ENCODE measurements around the gene POTEB3.
"Not testable (repeated sequence)": the region's sequence is repeated elsewhere in the genome, so short reads cannot be mapped to it uniquely, and the experiment has no call there.

POTEB3 gene

DNA sequence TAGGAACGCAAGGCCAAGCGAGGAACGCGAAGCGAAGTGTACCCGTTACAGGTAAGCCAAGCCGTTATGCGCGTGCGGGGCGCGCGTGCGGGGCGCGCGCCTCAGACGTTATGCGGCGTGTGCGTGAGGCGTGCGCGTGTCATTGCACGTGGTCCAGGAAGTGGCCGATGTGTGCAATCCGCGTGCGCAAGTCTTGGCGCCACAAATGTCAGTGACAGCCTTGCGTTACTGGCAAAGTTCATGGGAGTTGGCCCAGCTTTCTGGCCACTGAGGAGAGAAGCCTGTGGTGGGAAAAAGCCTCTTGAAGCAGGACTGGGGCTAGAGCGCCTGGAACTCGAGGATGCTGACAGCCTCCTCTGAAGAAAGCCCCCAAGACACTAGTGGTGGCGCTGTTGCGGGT, at the start of gene POTEB3:
TSS of gene POTEB3 (minus strand) at position 101 of the 400 bp plus-strand sequence. CDS start 488 bp downstream, outside the sequence.
- DNase-seq (ENCODE audit: low spot score): not testable (repeated sequence)

DNA sequence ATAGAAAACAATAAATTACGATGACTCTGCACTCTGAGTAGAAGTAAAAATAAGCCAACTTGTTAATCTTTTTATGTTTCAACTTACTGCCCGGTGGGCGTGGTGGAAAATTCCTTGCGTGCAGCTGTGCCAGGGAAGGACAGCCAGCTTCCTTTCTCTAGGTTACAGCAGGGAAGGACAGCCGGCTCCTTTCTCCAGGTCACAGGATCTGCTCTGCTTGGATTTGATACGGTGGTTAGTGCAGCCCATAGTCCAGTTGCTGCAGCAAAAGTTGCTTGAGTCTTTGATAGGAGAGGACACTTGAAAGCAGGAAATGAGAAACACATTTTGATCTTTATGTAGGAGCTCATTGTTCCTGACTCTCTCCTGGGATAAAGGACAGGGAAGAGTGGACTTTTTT, 13.4 kb upstream of the POTEB3 start:
- DNase-seq (ENCODE audit: low spot score): not testable (repeated sequence)

DNA sequence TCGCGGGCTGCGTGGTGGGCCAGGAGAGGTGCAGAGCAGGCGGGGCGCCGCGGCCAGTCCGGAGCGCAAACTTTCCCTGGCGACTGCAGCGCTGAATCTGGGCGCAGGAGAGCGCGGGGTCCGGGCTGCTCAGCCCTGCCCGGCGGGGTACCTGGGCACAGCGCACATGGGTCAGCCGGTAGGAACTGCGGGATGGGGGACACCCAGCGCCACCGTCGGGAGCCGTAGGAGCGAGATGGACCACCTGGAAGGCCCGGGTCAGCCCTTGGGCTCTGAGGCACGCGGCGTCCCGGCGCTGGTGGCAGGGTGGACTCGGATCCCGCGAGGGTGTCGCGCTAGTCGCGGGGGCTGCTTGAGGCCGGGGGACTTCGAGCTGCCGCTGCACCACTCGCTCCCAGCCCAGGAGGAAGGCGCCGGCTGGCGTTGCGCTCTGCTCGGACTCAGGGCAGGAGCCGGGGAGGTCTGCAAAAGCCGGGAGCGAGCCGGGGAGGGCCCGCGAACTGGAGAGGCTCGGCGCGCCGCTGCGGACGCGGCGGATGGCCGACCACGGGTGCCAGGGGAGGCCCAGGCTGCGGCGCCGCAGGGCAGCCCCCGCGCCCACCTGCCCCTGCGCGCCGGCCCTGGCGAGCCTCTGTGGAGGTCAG, 11.7 kb upstream of the POTEB3 start:
- not testable (repeated sequence) for DNase-seq (ENCODE audit: low spot score)

DNA sequence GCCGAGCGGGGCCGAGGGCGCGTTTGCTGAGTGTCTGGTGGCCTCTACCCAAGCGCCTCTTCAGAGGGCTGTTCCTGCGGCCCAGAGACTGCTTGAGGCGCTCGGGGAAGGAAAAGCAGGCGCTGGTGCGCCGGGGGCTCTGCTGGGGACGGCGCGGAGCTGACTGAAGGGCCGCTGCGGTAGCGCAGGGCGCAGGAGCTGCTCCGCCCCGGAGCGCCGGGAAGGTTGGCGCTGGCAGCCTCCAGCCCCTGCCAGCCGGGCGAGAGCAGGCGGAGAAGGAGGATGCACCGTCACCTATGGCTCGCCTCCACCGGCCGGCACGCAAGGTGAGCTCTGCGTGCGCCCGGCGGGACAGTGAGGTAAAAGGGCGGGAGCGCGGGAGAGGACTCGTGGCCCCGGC, 11.2 kb upstream of the POTEB3 start:
- not testable (repeated sequence) for DNase-seq (ENCODE audit: low spot score)

DNA sequence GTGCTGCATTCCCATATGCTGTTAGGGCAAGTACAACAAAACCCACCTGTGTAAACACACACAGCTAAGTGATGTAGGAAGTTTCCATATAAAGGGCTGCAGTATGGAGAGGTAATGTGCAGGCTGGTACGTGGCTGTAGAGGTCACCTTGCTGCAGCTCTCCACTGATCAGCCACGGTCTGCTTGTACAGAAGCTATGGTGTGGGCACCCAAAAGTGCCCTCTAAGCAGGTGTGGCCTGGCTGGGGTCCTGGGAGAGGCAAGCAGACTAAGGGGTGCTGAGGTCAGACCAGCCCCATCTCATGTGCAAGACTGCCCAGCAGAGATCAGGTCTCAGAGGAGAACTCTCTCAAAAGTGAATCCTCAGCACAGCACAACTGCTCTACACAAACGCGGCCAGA, 32.9 kb downstream of the POTEB3 start:
- not testable (repeated sequence) for DNase-seq (ENCODE audit: low spot score)

DNA sequence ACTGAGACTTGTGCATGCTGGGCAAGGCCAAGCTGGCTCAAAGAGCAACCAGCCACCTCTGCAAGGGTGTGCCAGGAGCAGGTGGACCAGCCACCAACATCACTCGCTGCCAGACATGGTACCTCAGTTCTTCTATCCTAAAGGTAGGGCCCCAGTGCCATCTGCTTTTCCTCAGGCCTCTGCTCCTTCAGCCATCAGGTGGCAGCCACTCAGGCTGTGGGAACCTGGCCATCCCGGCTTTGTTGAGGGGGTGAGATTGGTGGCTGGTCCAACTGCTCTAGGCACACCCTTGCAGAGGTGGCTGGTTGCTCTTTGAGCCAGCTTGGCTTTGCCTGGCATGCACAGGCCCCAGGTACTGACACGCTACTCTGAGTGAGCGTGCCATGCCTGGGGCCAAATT, 38.8 kb downstream of the POTEB3 start:
- not testable (repeated sequence) for DNase-seq (ENCODE audit: low spot score)

DNA sequence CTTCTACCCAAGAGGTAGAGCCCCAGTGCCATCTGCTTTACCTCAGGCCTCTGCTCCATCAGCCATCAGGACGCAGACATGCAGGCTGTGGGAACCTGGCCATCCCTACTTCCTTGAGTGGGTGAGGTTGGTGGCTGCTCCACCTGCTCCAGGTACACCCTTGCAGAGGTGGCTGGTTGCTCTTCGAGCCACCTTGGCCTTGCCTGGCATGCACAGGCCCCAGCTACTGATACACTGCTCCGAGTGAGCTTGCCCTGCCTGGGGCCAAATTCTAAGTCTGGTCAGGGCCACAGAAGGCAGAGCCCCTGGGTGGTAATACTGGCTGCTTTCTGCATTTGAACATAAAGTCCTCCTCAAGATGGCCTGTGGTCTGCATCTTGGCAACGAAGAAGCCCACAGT, 41.2 kb downstream of the POTEB3 start:
- not testable (repeated sequence) for DNase-seq (ENCODE audit: low spot score)

DNA sequence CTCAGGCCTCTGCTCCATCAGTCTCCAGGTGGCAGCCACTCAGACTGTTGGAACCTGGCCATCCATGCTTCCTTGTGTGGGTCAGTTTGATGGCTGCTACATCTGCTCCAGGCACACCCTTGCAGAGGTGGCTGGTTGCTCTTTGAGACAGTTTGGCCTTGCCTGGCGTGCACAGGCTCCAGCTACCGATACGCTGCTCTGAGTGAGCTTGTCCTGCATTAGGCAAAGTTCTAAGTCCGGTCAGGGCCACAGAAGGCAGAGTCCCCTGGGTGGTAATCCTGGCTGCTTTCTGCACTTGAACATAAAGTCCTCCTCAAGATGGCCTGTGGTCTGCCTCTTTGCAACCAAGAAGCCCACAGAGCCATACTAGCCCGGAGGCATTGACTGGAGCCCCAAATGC, 41.8 kb downstream of the POTEB3 start:
- DNase-seq (ENCODE audit: low spot score): not testable (repeated sequence)

DNA sequence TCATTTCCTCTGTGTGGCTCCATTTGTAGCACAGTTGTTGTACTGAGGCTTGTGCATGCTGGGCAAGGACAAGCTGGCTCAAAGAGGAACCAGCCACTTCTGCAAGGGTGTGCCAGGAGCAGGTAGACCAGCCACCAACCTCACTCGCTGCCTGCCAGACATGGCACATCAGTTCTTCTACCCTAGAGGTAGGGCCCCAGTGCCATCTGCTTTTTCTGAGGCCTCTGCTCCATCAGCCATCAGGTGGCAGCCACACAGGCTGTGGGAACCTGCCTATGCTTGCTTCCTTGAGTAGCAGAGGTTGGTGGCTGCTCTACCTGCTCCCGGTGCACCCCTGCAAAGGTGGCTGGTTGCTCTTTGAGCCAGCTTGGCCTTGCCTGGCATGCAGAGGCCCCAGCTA, 42.6 kb downstream of the POTEB3 start:
- not testable (repeated sequence) for DNase-seq (ENCODE audit: low spot score)

DNA sequence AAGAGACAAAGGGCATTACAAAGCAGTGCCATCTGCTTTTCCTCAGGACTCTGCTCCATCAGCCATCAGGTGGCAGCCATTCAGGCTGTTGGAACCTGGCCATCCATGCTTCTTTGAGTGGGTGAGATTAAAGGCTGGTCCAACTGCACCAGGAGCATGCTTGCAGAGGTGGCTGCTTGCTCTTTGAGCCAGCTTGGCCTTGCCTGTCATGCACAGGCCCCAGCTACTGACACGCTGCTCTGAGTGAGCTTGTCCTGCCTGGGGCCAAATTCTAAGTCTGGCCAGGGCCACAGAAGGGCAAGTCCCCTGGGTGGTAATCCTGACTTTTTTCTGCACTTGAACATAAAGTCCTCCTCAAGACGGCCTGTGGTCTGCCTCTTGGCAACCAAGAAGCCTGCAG, 43.1 kb downstream of the POTEB3 start:
- not testable (repeated sequence) for DNase-seq (ENCODE audit: low spot score)

DNA sequence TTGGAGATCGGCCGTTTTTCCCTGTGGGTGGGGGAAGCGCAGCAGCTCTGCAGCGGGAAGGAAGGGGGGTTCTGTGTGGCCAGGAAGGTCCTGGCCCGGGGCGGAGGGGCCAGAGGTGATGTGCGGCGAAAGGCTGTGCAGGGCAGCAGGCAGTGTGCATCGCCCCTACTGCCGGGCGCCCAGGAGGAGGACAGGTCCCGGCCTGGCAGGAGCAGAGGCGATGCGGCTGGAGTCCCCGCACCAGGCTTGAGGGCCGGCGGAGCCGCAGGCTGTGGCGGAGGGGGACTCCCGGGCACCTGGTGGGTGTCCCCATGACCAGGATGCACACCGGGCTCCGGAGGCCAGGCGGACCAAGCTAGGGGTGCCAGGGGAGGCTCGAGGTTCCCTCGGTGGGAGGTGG, 54.3 kb downstream of the POTEB3 start:
- DNase-seq (ENCODE audit: low spot score): not testable (repeated sequence)

DNA sequence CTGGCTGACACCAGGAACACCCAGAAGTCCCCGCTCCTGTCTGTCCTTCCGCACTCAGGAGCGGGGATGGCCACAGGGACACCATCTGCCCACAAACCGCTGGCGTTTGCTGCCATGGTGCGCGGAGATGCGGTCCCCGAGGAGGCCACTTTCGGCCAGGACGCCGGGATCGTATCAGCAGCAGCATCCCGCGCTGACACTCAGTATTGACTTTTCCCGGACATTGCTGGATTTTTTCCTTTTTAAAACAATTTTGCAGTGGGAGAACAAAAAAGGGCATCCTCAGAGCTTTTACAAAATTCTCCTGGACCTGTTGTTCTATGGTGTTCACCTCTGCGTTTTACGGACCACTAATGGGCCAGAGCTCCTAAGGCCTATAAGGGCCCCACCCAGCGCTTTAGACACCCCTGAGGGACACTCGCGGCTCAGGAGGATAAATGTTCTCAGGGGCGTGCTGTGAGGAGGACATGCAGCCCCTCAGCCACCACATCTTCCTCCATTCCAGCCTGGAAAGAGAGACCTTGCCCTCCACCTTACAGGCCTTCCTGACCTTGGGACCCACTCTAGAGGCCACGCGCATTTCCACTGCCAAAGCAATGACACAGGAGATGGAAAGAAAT, 56.3 kb downstream of the POTEB3 start:
- DNase-seq (ENCODE audit: low spot score): not testable (repeated sequence)

DNA sequence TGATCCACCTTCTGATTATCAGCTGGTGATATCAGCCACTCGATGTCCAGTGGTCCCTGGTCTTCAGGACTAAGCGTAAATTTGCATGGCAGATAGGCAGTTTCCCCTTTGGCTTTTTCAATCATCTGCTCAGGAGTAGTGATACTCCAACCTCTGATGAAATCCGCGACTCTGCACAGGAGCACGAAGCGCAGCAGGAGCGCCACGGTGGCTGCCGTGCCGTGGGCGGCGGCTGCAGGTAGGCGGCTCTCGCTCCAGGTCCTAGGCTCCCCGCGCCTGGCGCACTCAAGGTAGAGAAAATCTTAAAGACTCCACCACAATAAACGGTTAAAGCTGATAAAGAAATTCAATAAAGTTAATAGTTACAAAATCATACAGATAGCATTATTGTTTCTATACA, 66.6 kb downstream of the POTEB3 start:
- DNase-seq (ENCODE audit: low spot score): not testable (repeated sequence)

DNA sequence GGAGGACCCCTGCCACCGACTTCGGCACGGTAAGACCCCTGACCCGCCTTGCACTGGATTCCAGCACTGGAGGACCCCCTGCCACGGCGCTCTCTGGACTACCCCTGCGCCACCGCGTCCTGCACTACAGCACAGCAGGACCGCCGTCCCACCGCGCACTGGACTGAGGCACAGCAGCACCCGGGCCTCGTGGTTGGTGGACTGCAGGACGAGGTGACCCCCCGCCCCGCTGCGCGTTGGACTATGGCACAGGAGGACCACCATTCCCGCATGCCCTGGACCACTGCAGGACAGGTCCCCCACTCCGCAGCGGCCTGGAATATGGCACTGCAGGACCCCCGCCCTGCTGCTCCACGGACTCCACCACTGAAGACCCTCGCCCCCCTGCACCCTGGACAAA, 71.1 kb downstream of the POTEB3 start:
- not testable (repeated sequence) for DNase-seq (ENCODE audit: low spot score)

DNA sequence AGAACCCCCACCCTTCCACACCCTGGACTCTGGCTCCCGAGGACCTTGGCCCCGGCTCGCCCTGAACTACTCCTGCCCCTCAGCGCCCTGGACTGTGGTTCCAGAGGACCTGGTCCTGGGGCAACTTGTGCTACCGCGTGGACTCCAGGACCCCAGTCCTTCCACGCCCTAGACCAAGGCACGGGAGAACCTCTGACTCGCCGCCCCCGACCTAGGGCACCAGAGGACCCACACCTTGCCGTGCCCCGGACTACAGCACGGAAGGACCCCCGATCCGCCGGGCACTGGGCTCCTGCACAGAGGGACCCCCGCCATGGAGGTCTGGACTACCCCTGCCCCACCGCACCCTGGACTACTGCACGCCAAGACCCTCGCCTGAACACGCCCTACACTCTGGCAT, 71.7 kb downstream of the POTEB3 start:
- DNase-seq (ENCODE audit: low spot score): not testable (repeated sequence)

Measured in kidney capillary endothelial cell (primary cell).